Measurements from ENCODE around the gene CRHR1. TPM values are rescaled to one million over a fixed set of nuclear protein-coding genes. Genes with fewer than 3 reads are reported as not detected.

The CRHR1 gene
- total RNA-seq, 1 experiment from 2014 or later = 0.10 TPM

GRCh38 chr17:45788057-45788456, 3.9 kb downstream of the CRHR1 start:
- DNase-seq (ENCODE audit: low spot score) = no peak

- no peak for DNase-seq (ENCODE audit: low spot score)
Observed at GRCh38 chr17:45789874-45790273, 5.8 kb downstream of the CRHR1 start.

- no peak for DNase-seq (ENCODE audit: low spot score)
Observed at GRCh38 chr17:45790296-45790922, 6.3 kb downstream of the CRHR1 start.

- no peak for DNase-seq (ENCODE audit: low spot score)
Observed at GRCh38 chr17:45791041-45791582, 7.0 kb downstream of the CRHR1 start.

GRCh38 chr17:45791935-45792334, 7.8 kb downstream of the CRHR1 start:
- no peak for DNase-seq (ENCODE audit: low spot score)

- no peak for DNase-seq (ENCODE audit: low spot score)
Observed at GRCh38 chr17:45792437-45792836, 8.3 kb downstream of the CRHR1 start.

- no peak for DNase-seq (ENCODE audit: low spot score)
Observed at GRCh38 chr17:45792995-45793755, 9.1 kb downstream of the CRHR1 start.

GRCh38 chr17:45793999-45794540, 9.9 kb downstream of the CRHR1 start:
- no peak for DNase-seq (ENCODE audit: low spot score)

GRCh38 chr17:45794840-45795239, 10.7 kb downstream of the CRHR1 start:
- DNase-seq (ENCODE audit: low spot score) = peak; percentile 9

- DNase-seq (ENCODE audit: low spot score) = no peak
Observed at GRCh38 chr17:45800816-45801215, 16.7 kb downstream of the CRHR1 start.

GRCh38 chr17:45801421-45801820, 17.3 kb downstream of the CRHR1 start:
- DNase-seq (ENCODE audit: low spot score) = no peak

GRCh38 chr17:45808845-45809244, 24.7 kb downstream of the CRHR1 start:
- DNase-seq (ENCODE audit: low spot score) = no peak

- DNase-seq (ENCODE audit: low spot score) = peak; percentile 14
Observed at GRCh38 chr17:45809499-45809898, 25.4 kb downstream of the CRHR1 start.

- peak; percentile 11 for DNase-seq (ENCODE audit: low spot score)
Observed at GRCh38 chr17:45812102-45812501, 28.0 kb downstream of the CRHR1 start.

- DNase-seq (ENCODE audit: low spot score) = no peak
Observed at GRCh38 chr17:45813048-45813725, 29.1 kb downstream of the CRHR1 start.

- no peak for DNase-seq (ENCODE audit: low spot score)
Observed at GRCh38 chr17:45814622-45815606, 30.8 kb downstream of the CRHR1 start.

GRCh38 chr17:45815752-45816151, 31.6 kb downstream of the CRHR1 start:
- no peak for DNase-seq (ENCODE audit: low spot score)

- no peak for DNase-seq (ENCODE audit: low spot score)
Observed at GRCh38 chr17:45818041-45818440, 33.9 kb downstream of the CRHR1 start.

GRCh38 chr17:45818699-45819098, 34.6 kb downstream of the CRHR1 start:
- DNase-seq (ENCODE audit: low spot score) = no peak

- no peak for DNase-seq (ENCODE audit: low spot score)
Observed at GRCh38 chr17:45819632-45820031, 35.5 kb downstream of the CRHR1 start.

Data from A172 (cell line).